ENCODE measurements around the gene THEM4. TPM values are rescaled to one million over a fixed set of nuclear protein-coding genes. Genes with fewer than 3 reads are reported as not detected.
"Not testable (repeated sequence)": the region's sequence is repeated elsewhere in the genome, so short reads cannot be mapped to it uniquely, and the experiment has no call there.

The THEM4 gene
- total RNA-seq, 3 donors from 2014 or later = 21.6 to 23.7 (median 22.2) TPM

DNA sequence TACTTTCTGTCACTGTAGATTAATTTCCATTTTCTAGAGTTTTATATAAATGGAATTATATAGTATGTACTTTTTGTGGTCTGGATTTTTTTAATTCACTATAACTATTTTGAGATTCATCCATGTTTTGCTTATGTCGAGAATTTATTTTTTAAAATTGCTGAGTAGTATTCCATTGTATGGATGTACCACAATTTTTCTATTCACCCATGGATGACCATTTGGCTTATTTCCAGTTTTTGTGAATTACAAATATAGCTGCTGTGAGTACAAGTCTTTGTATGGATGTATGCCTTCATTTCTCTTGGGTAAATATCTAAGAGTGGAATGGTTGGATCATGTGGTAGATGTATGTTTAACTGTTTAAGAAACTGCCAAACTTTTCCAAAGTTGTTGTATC, 3.7 kb upstream of the THEM4 start:
- TF ChIP-seq POLR2AphosphoS5 (IDR thresholded peaks at IDR 0.05) = no peak
- TF ChIP-seq, protein P1, sequence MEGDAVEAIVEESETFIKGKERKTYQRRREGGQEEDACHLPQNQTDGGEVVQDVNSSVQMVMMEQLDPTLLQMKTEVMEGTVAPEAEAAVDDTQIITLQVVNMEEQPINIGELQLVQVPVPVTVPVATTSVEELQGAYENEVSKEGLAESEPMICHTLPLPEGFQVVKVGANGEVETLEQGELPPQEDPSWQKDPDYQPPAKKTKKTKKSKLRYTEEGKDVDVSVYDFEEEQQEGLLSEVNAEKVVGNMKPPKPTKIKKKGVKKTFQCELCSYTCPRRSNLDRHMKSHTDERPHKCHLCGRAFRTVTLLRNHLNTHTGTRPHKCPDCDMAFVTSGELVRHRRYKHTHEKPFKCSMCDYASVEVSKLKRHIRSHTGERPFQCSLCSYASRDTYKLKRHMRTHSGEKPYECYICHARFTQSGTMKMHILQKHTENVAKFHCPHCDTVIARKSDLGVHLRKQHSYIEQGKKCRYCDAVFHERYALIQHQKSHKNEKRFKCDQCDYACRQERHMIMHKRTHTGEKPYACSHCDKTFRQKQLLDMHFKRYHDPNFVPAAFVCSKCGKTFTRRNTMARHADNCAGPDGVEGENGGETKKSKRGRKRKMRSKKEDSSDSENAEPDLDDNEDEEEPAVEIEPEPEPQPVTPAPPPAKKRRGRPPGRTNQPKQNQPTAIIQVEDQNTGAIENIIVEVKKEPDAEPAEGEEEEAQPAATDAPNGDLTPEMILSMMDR (IDR thresholded peaks at IDR 0.05) = no peak
- no peak for TF ChIP-seq POLR2A (IDR thresholded peaks at IDR 0.05)
- intact Hi-C loops (cut with DNase I; ENCODE audit: low total_unique reads) = no loop called here
- no peak for DNase-seq (ENCODE audit: low spot score in 2 of 2)
- no peak overlapping the region for H3K4me3 ChIP-seq
- H3K36me3 ChIP-seq = no peaks in the 10 kb centered on the region
- no peaks in the 10 kb centered on the region for H3K27me3 ChIP-seq
- no peak overlapping the region for H3K27ac ChIP-seq
- peaks cover 0 to 3% of the 10 kb centered on the region in 2 donors for H3K9me3 ChIP-seq
- peaks cover 0 to 6% of the 10 kb centered on the region in 2 donors for H3K4me1 ChIP-seq

DNA sequence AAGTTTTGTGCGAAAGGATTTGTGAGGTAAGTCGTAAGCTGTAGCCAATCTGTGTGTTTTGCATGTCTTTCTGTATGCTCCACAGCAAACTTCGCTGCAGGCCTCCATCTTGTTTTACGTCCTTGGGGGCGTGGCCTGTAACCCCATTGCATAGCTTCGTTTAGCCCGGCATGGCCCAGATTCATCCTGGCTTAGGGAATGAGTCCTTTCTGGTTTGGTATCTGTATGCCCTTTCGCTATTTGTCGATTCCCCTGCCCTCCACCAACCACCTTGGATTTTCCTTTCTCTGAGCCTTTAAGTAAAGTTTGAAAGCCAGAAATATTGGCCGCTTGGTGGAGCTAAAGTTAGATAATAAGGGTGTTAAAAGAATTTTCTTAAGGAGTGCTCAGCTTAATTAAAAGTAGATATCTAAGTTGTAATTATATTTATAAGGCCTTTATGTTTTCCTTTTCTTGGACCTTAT, 1.1 kb downstream of the THEM4 start:
- TF ChIP-seq POLR2AphosphoS5 (IDR thresholded peaks at IDR 0.05) (no peak), POLR2A (IDR thresholded peaks at IDR 0.05) (no peak)
- TF ChIP-seq, protein P1 (IDR thresholded peaks at IDR 0.05) = no peak

DNA sequence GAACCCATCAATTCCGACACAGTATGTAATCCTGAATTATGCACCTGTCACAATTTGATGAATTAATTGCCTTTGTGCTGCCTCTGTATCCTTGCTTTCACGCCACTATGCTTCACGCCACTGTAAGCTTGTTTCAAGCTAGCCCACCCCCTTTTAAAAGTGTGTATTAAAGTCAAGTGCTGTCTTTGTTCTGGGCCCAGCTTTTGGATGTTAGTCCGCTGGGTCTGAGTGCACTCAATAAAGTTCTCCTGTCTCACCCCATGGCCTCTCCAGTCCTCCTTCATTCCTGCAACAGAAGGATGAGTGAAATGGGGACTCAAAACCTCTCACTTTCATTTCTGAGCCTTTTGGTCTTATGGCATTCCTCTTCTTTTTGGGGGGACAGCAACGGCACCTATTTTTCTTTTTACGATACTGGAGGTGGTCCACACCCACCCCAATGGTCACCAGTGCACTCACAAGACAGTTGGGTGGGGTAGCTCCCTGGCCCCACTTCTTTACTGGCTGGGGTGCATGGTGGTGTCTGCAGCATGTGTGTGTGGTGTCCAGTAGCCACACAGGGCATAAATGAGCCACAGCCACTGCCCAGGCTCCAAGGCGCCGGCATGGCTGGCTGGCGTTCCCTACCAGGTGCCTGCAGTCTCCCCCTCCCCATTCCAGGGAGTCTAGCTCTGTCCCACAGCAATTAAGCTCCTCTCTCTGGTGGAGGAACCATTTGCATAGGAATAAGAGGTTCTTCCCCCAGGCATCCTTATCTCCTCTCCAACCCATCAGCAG, 1.8 kb downstream of the THEM4 start:
- peaks cover 0 to 9% of the 10 kb centered on the region in 2 donors for H3K9me3 ChIP-seq
- intact Hi-C loops (cut with DNase I; ENCODE audit: low total_unique reads) = no loop called here
- TF ChIP-seq, protein P1 (IDR thresholded peaks at IDR 0.05) = no peak
- TF ChIP-seq POLR2A (IDR thresholded peaks at IDR 0.05) (no peak), POLR2AphosphoS5 (IDR thresholded peaks at IDR 0.05) (no peak)
- H3K27me3 ChIP-seq = no peaks in the 10 kb centered on the region
- DNase-seq (ENCODE audit: low spot score in 2 of 2) = no peak
- H3K4me3 ChIP-seq = no peak overlapping the region
- no peaks in the 10 kb centered on the region for H3K36me3 ChIP-seq
- H3K27ac ChIP-seq = no peak overlapping the region
- peaks cover 0 to 6% of the 10 kb centered on the region in 2 donors for H3K4me1 ChIP-seq

More for the DNA sequence above, 1.1 kb downstream of the THEM4 start:
- H3K4me3 ChIP-seq = peak overlapping the region; percentile 60 to 83 (median 67)
- intact Hi-C loops (cut with DNase I; ENCODE audit: low total_unique reads) = no loop called here
- H3K27ac ChIP-seq = peak overlapping the region in 1 of 2 donors; percentile 93
- H3K27me3 ChIP-seq = no peaks in the 10 kb centered on the region
- H3K9me3 ChIP-seq = peaks cover 0 to 13% of the 10 kb centered on the region in 2 donors
- DNase-seq (ENCODE audit: low spot score in 2 of 2) = no peak
- peaks cover 0 to 6% of the 10 kb centered on the region in 2 donors for H3K4me1 ChIP-seq
- H3K36me3 ChIP-seq = no peaks in the 10 kb centered on the region

DNA sequence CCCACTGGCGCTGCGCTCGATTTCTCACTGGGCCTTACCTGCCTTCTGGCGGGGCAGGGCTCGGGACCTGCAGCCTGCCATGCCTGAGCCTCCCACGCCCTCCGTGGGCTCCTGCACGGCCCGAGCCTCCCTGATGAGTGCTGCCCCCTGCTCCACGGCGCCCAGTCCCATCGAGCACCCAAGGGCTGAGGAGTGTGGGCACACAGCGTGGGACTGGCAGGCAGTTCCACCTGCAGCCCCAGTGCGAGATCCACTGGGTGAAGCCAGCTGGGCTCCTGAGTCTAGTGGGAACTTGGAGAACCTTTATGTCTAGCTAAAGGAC, 3.0 kb downstream of the THEM4 start:
- intact Hi-C loops (cut with DNase I; ENCODE audit: low total_unique reads); H3K36me3 ChIP-seq; H3K4me1 ChIP-seq; H3K27ac ChIP-seq; H3K9me3 ChIP-seq; H3K4me3 ChIP-seq; H3K27me3 ChIP-seq; DNase-seq (ENCODE audit: low spot score in 2 of 2): not testable (repeated sequence)

DNA sequence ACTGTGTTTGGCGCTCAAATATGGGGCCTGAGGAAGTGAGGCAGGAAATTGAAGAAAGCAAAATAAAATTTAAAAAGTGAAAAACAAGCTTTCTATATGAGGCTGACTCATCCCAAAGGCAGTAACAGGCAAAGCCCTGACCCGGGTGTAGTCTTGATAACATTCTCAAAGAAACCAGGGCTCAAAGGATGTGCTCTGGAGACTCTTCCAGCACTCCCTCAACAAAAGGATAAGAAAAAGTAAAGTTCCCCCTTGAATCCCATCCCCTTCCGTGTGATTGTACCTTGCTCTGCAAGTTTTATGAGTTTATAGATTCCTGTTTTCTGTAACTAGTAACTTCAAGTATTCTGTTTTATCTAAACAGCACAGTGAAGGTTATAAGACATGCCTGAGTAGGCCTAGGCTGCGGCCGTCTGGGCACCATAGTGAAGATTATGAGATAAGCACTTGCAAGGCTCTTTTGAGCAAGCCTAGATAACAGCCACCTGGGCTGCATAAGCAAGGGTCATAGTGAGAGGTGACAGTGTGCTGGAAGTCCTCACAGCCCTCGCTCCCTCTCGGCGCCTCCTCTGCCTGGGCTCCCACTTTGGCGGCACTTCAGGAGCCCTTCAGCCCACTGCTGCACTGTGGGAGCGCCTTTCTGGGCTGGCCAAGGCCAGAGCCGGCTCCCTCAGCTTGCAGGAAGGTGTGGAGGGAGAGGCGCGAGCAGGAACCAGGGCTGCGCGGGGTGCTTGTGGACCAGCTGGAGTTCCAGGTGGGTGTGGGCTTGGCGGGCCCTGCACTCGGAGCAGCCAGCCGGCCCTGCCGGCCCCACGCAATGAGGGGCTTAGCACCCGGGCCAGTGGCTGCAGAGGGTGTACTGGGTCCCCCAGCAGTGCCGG, 3.6 kb downstream of the THEM4 start:
- H3K27me3 ChIP-seq; H3K4me1 ChIP-seq; H3K36me3 ChIP-seq; intact Hi-C loops (cut with DNase I; ENCODE audit: low total_unique reads); DNase-seq (ENCODE audit: low spot score in 2 of 2); H3K4me3 ChIP-seq: not testable (repeated sequence)
- Histone ChIP-seq H3K27ac (peak overlapping the region in 1 of 2 donors; percentile 2), H3K9me3 (peaks cover 0 to 11% of the 10 kb centered on the region in 2 donors)

DNA sequence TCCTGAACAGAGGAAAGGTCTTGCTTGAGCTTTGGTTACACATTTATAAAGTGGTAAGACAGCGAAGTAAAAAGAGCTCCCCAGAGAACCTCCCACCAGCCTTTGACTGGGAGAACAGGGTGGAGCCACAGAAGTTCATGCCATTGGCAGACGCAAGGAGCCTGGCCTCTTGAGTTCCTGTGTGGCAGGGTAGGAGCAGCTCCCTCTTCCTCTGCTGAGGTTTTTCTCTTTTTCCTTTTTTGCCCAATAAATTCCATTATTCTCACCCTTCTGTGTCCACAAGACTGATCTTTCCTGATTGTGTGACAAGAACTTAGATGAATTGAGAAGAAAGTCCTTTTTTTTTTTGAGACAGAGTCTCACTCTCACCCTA, 4.3 kb downstream of the THEM4 start:
- H3K4me3 ChIP-seq = no peak overlapping the region
- H3K27ac ChIP-seq = no peak overlapping the region
- no peaks in the 10 kb centered on the region for H3K27me3 ChIP-seq
- TF ChIP-seq POLR2AphosphoS5 (IDR thresholded peaks at IDR 0.05) (no peak), POLR2A (IDR thresholded peaks at IDR 0.05) (no peak)
- TF ChIP-seq, protein P1 (IDR thresholded peaks at IDR 0.05) = no peak
- no peaks in the 10 kb centered on the region for H3K36me3 ChIP-seq
- H3K9me3 ChIP-seq = peaks cover 0 to 17% of the 10 kb centered on the region in 2 donors
- no peak for DNase-seq (ENCODE audit: low spot score in 2 of 2)
- peaks cover 0 to 6% of the 10 kb centered on the region in 2 donors for H3K4me1 ChIP-seq
- intact Hi-C loops (cut with DNase I; ENCODE audit: low total_unique reads) = no loop called here

Measured in breast epithelium (tissue), 4 donors.